Measurements from ENCODE around the gene ANKZF1. TPM values are rescaled to one million over a fixed set of nuclear protein-coding genes. Genes with fewer than 3 reads are reported as not detected.

Gene ANKZF1
- total and polyA plus RNA-seq, 2 of the 4 experiments (the other 2 are of a cell fraction): 18.6 to 33.8 TPM

- peak within 1 kb of the TSS; percentile 94 for H3K4ac ChIP-seq (ENCODE audit: low read depth, low read length)
- H2AFZ ChIP-seq (replicated peaks; ENCODE audit: low read length, poor library complexity): peak within 1 kb of the TSS; percentile 98
- H3K9me3 ChIP-seq (ENCODE audit: control insufficient read depth, insufficient read depth, low read length): no peaks in the 10 kb centered on the region
- in situ Hi-C loops (cut with MboI; ENCODE audit: low sequenced_read_pairs) (loop anchor here (5.0 kb wide), 1 partner anchor 34 kb away; the partner anchor contains the start of gene SLC23A3), intact Hi-C loops (cut with micrococcal nuclease) (loop anchor here (1.0 to 2.0 kb wide), 2 partner anchors 30 to 46 kb away; partner anchors contain the start of genes CNPPD1 and NHEJ1), dilution Hi-C loops (cut with HindIII; ENCODE audit: low sequenced_read_pairs, unreplicated experiment) (no loop called here)
- peaks cover 5 to 19% of the 10 kb centered on the region in 2 experiments; a peak in 3 of 4 replicates for H3K79me1 ChIP-seq (ENCODE audit: low read depth in 1 of 2, low read length in 2 of 2)
- 7% methylated on average over 3 of the region's 76 CpGs; no CpG with 5 or more reads in 1 of the 2 experiments for WGBS, 2 experiments (ENCODE audit: extremely low coverage in 2 of 2, insufficient read length in 1 of 2)
- peak within 1 kb of the TSS; percentile 84 for H3K4me3 ChIP-seq (ENCODE audit: insufficient read depth, low read depth, low read length)
- H3K14ac ChIP-seq (replicated peaks; ENCODE audit: low read depth, low read length): peak within 1 kb of the TSS; percentile 96
- H3K23ac ChIP-seq (ENCODE audit: low read depth, low read length): peak within 1 kb of the TSS; percentile 94
- no peaks in the 10 kb centered on the region for H3K27me3 ChIP-seq (ENCODE audit: control insufficient read depth, insufficient read depth, low read length)
- H4K20me1 ChIP-seq (ENCODE audit: insufficient read depth, low read length): peaks cover 9% of the 10 kb centered on the region; the same call in 1 of the 2 replicates
- DNase-seq (peak; percentile 88), ATAC-seq (ENCODE audit: low read depth) (peak; percentile 96)
- peak within 1 kb of the TSS; percentile 51 to 92 for H4K8ac ChIP-seq (ENCODE audit: low read depth in 2 of 2, low read length in 2 of 2)
- H2BK120ac ChIP-seq (ENCODE audit: low read depth, low read length): peak within 1 kb of the TSS; percentile 90
- H3K4me2 ChIP-seq (ENCODE audit: low read depth, low read length): peak within 1 kb of the TSS; percentile 99
- H2AK9ac ChIP-seq (replicated peaks; ENCODE audit: low read depth, low read length, poor library complexity): peak within 1 kb of the TSS; percentile 95
- CTCF ChIA-PET: interaction anchor here (0.6 to 1.1 kb wide), 4 partner anchors 12 to 71 kb away, joined by 3 read pairs; partner anchors contain the start of gene ABCB6
- peak within 1 kb of the TSS; percentile 96 for H3K27ac ChIP-seq (ENCODE audit: insufficient read depth, low read length)
- peak within 1 kb of the TSS; percentile 78 for H4K5ac ChIP-seq (ENCODE audit: low read depth, low read length)
- POLR2A ChIA-PET (ENCODE audit: unreplicated experiment): interaction anchor here (0.6 to 0.7 kb wide), 4 partner anchors 11 to 1052 kb away, joined by 3 to 5 read pairs (median 4); partner anchors contain the start of gene CNPPD1
- H2BK5ac ChIP-seq (ENCODE audit: low read depth, low read length, poor library complexity, severe bottlenecking): peak within 1 kb of the TSS; percentile 97
- BruUV-seq (replicated peaks): no TSS peak
- peak within 1 kb of the TSS; percentile 90 for H4K91ac ChIP-seq (ENCODE audit: insufficient read depth, low read depth, low read length)
- H2AK5ac ChIP-seq (ENCODE audit: low read depth, low read length): peak within 1 kb of the TSS; percentile 84
- H3K9ac ChIP-seq (ENCODE audit: low read depth, low read length): peak within 1 kb of the TSS; percentile 93
- peak within 1 kb of the TSS; percentile 66; the same call in 1 of the 2 replicates for H2BK20ac ChIP-seq (ENCODE audit: low read depth, low read length)
- peaks cover 16% of the 10 kb centered on the region for H3K4me1 ChIP-seq (ENCODE audit: control insufficient read depth, insufficient read depth, low read length)
- H3K18ac ChIP-seq (ENCODE audit: low read depth, low read length): peak within 1 kb of the TSS; percentile 88
- H2BK15ac ChIP-seq (ENCODE audit: low read depth, low read length): peak within 1 kb of the TSS; percentile 66; the same call in 1 of the 3 replicates
- H3K36me3 ChIP-seq (ENCODE audit: control insufficient read depth, insufficient read depth, low read length): peaks cover 25% of the 10 kb centered on the region
- peaks cover 8% of the 10 kb centered on the region; the same call in 1 of the 2 replicates for H3K9me1 ChIP-seq (ENCODE audit: insufficient read depth, low read length)
- TF ChIP-seq FOS (IDR thresholded peaks at IDR 0.05; ENCODE audit: low read depth, low read length): peak; percentile 6; the same call in 1 of the 2 replicates
- TF ChIP-seq CHD1 (IDR thresholded peaks at IDR 0.05; ENCODE audit: low read depth, low read length): no peak
- peak; percentile 88 for TF ChIP-seq POLR2A (IDR thresholded peaks at IDR 0.05; ENCODE audit: low read depth, low read length)
- 0 out of 2 replicates have a peak, but pooled peaks have one; percentile 22 for TF ChIP-seq CEBPB (IDR thresholded peaks at IDR 0.05; ENCODE audit: low read depth, low read length)
- TF ChIP-seq MXI1 (IDR thresholded peaks at IDR 0.05; ENCODE audit: borderline replicate concordance, low read depth, low read length): 0 out of 2 replicates have a peak, but pooled peaks have one; percentile 11
- peak; percentile 97 for TF ChIP-seq MAZ (IDR thresholded peaks at IDR 0.05; ENCODE audit: borderline replicate concordance, low read depth, low read length)
- peak within 1 kb of the TSS; percentile 75 for H3K56ac ChIP-seq (ENCODE audit: extremely low read depth, insufficient read depth, low read length)
Measured at GRCh38 chr2:219206328-219207133, 23.1 kb upstream of the ANKZF1 start, which contains the start of gene ZFAND2B. TSS of gene ZFAND2B (plus strand) at chr2:219206782. CDS start at chr2:219206988, 206 bp downstream.
